GM18951 (cell line): Measurements from ENCODE around the gene MAGEB17.
"Not testable (repeated sequence)": the region's sequence is repeated elsewhere in the genome, so short reads cannot be mapped to it uniquely, and the experiment has no call there.

Source experiments
- POLR2A ChIP-seq: IDR thresholded peaks from 4 replicates; pipeline ENCODE4 v1.6.1; 2011; ENCODE audit warnings: mild to moderate bottlenecking; ENCODE audit not compliant: insufficient read length, insufficient read depth; ENCODE audit errors: extremely low read depth
- in situ Hi-C: fragments of 300-500 bp; cut with MboI; formaldehyde crosslinking; loops from one replicate; pipeline ENCODE4 v1.12.0; 2022; ENCODE audit warnings: low sequenced_read_pairs, mixed read lengths, inconsistent platforms; ENCODE audit not compliant: unreplicated experiment

Gene MAGEB17

DNA sequence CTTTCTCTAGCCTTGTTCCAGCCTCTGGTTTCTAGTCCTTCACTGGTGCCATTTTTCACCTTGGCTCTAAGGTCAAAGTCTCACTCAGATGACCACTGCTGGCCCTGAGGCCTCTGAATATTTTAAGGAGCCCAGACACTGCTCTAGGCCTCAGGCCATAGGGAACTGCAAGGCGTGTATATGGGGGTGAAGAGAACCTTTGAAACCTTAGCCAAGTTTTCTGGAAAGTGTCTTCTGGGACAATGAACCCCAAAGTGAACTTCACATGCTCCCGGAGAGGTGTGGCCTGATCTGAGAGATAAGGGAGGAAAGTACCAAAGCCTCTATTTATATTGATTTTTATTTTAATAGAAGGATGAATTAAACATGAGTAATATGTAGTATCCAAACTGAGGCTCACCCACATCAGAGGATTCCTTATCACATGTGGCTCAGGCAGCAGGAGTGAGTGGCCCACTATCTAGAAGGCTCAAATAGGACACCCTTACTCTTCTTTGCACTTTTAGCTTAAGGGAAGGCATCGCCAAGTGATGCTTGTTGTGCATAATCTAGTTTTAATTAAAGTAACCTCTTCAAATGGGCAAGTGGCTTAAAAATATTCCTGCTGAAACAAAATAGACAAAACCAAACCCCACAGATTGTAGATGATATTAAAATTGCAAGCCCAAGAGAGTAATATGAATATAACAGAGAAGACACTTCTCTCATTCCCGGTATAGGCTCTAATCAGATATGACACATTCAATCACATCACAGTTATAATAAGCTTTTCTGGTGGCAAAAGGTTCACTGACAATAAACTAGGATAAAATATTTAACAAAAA, 25.6 kb upstream of the MAGEB17 start:
- no peak for TF ChIP-seq POLR2A
- in situ Hi-C loops, result no loop called here

GRCh38 chrX:16142246-16142558, 25.1 kb upstream of the MAGEB17 start:
- TF ChIP-seq POLR2A, result no peak
- in situ Hi-C loops, result no loop called here

- TF ChIP-seq POLR2A, result no peak
- in situ Hi-C loops, result no loop called here
These were observed 23.3 kb upstream of the MAGEB17 start for GRCh38 chrX:16143968-16144367.

GRCh38 chrX:16144420-16144819, 22.9 kb upstream of the MAGEB17 start:
- no peak for TF ChIP-seq POLR2A
- in situ Hi-C loops, result no loop called here

- in situ Hi-C loops, result not testable (repeated sequence)
These were observed 22.2 kb upstream of the MAGEB17 start for GRCh38 chrX:16145093-16145492.

- TF ChIP-seq POLR2A, result no peak
- in situ Hi-C loops, result no loop called here
These were observed 21.6 kb upstream of the MAGEB17 start for GRCh38 chrX:16145656-16146055.

DNA sequence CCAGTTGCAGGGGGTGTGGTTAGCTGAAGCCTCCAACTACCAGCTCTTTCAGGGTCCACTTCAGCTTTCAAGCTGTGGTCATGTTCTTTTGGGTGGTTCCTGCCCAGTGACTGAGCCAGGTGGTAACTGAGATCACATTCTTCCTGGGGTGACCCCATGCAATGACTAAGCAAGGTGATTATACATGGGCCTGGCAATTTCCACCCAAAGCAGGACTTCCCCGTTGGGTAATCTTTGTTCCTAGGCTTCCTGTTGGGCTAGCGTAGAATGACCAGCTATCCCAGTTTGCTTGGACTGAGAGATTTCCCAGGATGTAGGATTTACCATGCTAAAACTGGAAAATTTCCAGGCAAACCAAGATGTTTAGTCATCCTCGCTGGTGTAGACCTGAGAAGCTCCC, 18.4 kb upstream of the MAGEB17 start:
- TF ChIP-seq POLR2A, result no peak

DNA sequence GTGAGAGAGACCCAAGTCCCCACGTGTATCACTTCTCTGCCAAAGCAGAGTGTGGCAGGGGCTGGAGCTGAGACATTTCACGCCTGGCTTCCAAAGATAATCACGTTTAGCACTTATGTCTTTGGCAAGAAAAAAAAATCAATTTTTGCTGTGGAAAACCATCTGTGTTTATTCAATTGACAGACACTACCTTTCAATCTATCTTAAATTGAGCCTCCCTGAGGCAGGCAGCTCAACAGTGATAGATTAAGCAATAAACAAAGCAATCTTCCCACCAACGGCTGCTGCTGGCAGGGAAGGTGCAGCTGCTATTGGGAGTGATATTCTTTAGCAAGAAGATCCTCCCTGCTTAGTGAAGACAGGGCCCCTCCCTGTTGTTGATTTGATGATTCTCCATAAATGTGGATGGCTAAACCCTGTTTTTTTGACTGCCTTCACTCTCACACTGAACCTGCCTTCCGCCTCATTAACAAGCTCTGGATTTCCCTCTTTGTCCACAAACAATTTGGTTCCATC, 11.6 kb upstream of the MAGEB17 start:
- in situ Hi-C loops, result no loop called here
- TF ChIP-seq POLR2A, result no peak

More for the DNA sequence above, 18.4 kb upstream of the MAGEB17 start:
- in situ Hi-C loops, result no loop called here

DNA sequence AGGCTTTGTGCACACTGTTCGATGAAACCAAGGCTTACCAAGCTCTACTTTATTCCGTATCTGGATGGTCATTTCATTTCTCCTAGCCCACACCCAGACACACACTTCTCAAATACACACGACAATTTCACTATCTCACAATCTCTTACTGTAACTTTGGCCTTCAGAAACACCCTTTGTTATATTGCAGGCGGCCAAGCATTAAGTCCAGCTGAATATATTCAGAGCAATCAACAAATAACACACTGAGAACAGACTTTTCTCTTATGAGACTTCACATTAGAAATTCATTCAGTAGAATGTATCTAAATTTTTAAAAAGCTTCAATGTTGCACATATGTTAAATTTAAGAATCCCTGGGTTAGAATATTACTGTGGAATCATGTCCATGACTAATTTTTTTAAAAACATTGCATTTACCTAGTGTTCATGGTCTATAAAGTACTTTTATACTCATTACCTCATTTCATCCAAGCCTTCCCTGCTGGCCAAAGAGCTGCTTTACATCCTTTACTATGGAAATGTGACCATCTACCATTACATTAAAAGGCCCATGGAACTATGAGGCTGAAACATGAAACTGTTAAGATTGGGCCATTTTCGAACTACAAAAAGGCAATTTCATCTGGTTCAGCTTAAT, 10.5 kb upstream of the MAGEB17 start:
- in situ Hi-C loops, result no loop called here
- TF ChIP-seq POLR2A, result no peak

DNA sequence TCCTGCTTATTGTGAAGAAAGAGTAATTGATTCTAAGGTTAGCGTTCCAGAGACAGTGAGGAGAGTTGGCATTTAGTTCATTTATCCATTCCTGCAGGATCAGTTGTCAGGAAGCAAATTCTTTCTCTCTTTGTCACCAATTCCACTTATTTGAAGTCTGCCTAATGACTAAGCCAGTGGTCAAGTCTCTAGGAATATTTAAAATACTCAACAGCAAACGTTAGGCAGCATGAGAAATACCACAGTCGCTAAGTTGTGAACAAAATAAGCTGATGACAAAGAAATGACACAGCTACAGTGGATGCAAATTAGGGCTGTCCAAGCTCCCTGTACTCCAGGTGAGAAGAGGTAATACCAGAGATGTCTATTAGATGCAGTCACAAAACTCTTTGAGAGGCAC, 6.6 kb upstream of the MAGEB17 start:
- in situ Hi-C loops, result no loop called here
- TF ChIP-seq POLR2A, result no peak

DNA sequence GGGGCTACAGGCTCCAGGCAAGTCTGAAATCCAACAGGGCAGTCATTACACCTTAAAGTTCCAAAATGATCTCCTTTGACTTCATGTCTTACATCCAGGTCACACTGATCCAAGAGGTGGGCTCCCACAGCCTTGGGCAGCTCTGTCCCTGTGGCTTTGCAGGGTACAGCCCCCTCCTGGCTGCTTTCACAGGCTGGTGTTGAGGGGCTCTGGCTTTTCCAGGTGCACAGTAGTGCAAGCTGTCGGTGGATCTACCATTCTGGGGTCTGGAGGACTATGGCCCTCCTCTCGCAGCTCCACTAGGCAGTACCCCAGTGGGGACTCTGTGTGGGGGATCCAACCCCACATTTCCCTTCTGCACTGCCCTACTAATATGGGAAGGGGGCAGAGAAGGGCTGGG, 6.1 kb upstream of the MAGEB17 start:
- in situ Hi-C loops, result not testable (repeated sequence)

GRCh38 chrX:16162391-16162790, 4.9 kb upstream of the MAGEB17 start:
- in situ Hi-C loops, result no loop called here
- TF ChIP-seq POLR2A, result no peak

DNA sequence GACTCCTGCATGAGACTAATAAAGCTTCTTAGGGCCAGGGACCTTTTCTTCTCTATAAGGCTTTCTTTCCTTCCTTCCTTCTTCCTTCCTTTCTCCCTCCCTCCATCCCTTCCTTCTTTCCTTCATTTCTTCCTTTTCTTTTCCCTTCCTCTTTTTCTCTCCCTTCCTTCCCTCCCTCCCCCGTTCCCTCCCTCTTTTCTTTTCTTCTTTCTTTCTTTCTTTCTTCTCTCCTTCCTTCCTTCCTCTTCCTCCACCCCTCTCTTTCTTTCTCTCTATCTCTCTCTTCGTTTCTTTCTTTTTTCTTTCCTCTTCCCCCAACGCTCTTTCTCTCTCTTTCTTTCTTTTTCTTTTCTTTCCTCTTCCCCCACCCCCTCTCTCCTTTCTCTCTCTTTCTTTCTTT, 2.5 kb upstream of the MAGEB17 start:
- no peak for TF ChIP-seq POLR2A
- in situ Hi-C loops, result no loop called here

GRCh38 chrX:16171039-16171438, 3.8 kb downstream of the MAGEB17 start:
- no peak for TF ChIP-seq POLR2A
- in situ Hi-C loops, result no loop called here

GRCh38 chrX:16171944-16172343, 4.7 kb downstream of the MAGEB17 start:
- TF ChIP-seq POLR2A, result no peak
- in situ Hi-C loops, result no loop called here

- in situ Hi-C loops, result no loop called here
These were observed 5.1 kb downstream of the MAGEB17 start for GRCh38 chrX:16172391-16172790.

More at GRCh38 chrX:16172391-16172790, 5.1 kb downstream of the MAGEB17 start:
- TF ChIP-seq POLR2A, result no peak
